ENCODE measurements around the gene UBR3. TPM values are rescaled to one million over a fixed set of nuclear protein-coding genes. Genes with fewer than 3 reads are reported as not detected.

UBR3 gene
- total and polyA plus RNA-seq, 2 experiments from 2014 or later: 10.7 to 28.0 TPM

GRCh38 chr2:169910109-169910799 is 83.0 kb downstream of the UBR3 start (continued):
- TF ChIP-seq, protein P1, sequence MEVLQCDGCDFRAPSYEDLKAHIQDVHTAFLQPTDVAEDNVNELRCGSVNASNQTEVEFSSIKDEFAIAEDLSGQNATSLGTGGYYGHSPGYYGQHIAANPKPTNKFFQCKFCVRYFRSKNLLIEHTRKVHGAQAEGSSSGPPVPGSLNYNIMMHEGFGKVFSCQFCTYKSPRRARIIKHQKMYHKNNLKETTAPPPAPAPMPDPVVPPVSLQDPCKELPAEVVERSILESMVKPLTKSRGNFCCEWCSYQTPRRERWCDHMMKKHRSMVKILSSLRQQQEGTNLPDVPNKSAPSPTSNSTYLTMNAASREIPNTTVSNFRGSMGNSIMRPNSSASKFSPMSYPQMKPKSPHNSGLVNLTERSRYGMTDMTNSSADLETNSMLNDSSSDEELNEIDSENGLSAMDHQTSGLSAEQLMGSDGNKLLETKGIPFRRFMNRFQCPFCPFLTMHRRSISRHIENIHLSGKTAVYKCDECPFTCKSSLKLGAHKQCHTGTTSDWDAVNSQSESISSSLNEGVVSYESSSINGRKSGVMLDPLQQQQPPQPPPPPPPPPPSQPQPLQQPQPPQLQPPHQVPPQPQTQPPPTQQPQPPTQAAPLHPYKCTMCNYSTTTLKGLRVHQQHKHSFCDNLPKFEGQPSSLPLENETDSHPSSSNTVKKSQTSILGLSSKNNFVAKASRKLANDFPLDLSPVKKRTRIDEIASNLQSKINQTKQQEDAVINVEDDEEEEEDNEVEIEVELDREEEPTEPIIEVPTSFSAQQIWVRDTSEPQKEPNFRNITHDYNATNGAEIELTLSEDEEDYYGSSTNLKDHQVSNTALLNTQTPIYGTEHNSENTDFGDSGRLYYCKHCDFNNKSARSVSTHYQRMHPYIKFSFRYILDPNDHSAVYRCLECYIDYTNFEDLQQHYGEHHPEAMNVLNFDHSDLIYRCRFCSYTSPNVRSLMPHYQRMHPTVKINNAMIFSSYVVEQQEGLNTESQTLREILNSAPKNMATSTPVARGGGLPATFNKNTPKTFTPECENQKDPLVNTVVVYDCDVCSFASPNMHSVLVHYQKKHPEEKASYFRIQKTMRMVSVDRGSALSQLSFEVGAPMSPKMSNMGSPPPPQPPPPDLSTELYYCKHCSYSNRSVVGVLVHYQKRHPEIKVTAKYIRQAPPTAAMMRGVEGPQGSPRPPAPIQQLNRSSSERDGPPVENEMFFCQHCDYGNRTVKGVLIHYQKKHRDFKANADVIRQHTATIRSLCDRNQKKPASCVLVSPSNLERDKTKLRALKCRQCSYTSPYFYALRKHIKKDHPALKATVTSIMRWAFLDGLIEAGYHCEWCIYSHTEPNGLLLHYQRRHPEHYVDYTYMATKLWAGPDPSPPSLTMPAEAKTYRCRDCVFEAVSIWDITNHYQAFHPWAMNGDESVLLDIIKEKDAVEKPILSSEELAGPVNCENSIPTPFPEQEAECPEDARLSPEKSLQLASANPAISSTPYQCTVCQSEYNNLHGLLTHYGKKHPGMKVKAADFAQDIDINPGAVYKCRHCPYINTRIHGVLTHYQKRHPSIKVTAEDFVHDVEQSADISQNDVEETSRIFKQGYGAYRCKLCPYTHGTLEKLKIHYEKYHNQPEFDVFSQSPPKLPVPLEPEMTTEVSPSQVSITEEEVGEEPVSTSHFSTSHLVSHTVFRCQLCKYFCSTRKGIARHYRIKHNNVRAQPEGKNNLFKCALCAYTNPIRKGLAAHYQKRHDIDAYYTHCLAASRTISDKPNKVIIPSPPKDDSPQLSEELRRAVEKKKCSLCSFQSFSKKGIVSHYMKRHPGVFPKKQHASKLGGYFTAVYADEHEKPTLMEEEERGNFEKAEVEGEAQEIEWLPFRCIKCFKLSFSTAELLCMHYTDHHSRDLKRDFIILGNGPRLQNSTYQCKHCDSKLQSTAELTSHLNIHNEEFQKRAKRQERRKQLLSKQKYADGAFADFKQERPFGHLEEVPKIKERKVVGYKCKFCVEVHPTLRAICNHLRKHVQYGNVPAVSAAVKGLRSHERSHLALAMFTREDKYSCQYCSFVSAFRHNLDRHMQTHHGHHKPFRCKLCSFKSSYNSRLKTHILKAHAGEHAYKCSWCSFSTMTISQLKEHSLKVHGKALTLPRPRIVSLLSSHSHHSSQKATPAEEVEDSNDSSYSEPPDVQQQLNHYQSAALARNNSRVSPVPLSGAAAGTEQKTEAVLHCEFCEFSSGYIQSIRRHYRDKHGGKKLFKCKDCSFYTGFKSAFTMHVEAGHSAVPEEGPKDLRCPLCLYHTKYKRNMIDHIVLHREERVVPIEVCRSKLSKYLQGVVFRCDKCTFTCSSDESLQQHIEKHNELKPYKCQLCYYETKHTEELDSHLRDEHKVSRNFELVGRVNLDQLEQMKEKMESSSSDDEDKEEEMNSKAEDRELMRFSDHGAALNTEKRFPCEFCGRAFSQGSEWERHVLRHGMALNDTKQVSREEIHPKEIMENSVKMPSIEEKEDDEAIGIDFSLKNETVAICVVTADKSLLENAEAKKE (CRISPR knock-in tag; IDR thresholded peaks at IDR 0.05): no peak
- TF ChIP-seq EZH2phosphoT487 (IDR thresholded peaks at IDR 0.05; ENCODE audit: unreplicated experiment) (no peak), EZH2 (IDR thresholded peaks at IDR 0.05; ENCODE audit: low read depth, unreplicated experiment) (no peak)

DNA sequence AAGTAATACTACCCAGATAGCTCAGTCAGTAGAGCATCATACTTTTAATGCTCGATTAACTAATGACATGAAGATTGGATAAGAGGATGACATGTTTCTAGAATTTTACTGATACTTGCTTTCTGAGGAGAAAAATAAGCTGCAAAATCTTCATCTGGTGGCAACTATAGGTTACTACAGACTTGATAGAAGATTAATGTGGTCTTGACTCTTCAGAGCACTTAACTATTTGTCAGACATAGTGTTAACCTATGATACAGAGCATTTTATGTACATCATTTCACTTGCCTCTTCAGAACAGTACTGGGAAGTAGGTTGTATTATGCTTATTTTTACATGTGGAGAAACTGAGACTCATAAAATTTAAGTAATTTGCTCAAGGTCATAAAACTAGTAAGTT is 83.9 kb downstream of the UBR3 start:
- no peaks in the 10 kb centered on the region for H3K4me1 ChIP-seq (ENCODE audit: insufficient read depth)
- DNase-seq (ENCODE audit: low spot score): no peak
- H3F3A ChIP-seq (replicated peaks; ENCODE audit: low read depth): no peaks in the 10 kb centered on the region
- Mint-ChIP-seq H3K36me3 (ENCODE audit: low read depth) (no peaks in the 10 kb centered on the region; the same call in 2 of the 3 replicates), H3K27me3 (ENCODE audit: insufficient read depth, low read depth, poor library complexity) (no peaks in the 10 kb centered on the region), H3K4me1 (no peaks in the 10 kb centered on the region), H3K9me3 (no peaks in the 10 kb centered on the region), H3K27ac (no peak overlapping the region), H3K4me3 (no peak overlapping the region)
- no peak overlapping the region for H3K4me2 ChIP-seq
- no peaks in the 10 kb centered on the region for H3K36me3 ChIP-seq (ENCODE audit: insufficient read depth)
- H3K27me3 ChIP-seq (ENCODE audit: insufficient read depth): no peaks in the 10 kb centered on the region
- no peaks in the 10 kb centered on the region for H3K9me2 ChIP-seq (ENCODE audit: insufficient read depth)
- H3K79me2 ChIP-seq (replicated peaks; ENCODE audit: insufficient read depth): no peaks in the 10 kb centered on the region
- no peak overlapping the region for H2AFZ ChIP-seq
- H3K4me3 ChIP-seq: no peak overlapping the region
- no peak for ATAC-seq
- no peak overlapping the region for H3K27ac ChIP-seq (ENCODE audit: low read depth)
- H4K20me1 ChIP-seq (replicated peaks; ENCODE audit: insufficient read depth): no peaks in the 10 kb centered on the region
- TF ChIP-seq POLR2AphosphoS5 (IDR thresholded peaks at IDR 0.05; ENCODE audit: low read depth) (no peak), STAT1 (IDR thresholded peaks at IDR 0.05; ENCODE audit: unreplicated experiment) (no peak), ZNF331 (CRISPR knock-in tag; IDR thresholded peaks at IDR 0.05; ENCODE audit: low read depth) (no peak), ETS1 (IDR thresholded peaks at IDR 0.05) (no peak), EZH2phosphoT487 (IDR thresholded peaks at IDR 0.05; ENCODE audit: unreplicated experiment) (no peak), ZNF114 (CRISPR knock-in tag; IDR thresholded peaks at IDR 0.05) (no peak), JUNB (IDR thresholded peaks at IDR 0.05; ENCODE audit: unreplicated experiment) (no peak), CREB1 (CRISPR knock-in tag; IDR thresholded peaks at IDR 0.05; ENCODE audit: low read depth) (no peak)

Data from GM23338 (cell line).